Stimulated activated CD8-positive, alpha-beta memory T cell treated with anti-CD3 and anti-CD28 coated beads, Interleukin-15, amount 100 ng/mL, for 48 hours (primary cell): ENCODE measurements around the gene CFAP46.

Experiments used
- DNase-seq, 2 donors: peaks; one replicate each; pipeline ENCODE4 v3.0.0-alpha.2; 2020; ENCODE audit warnings: low read depth in 2 of 2

CFAP46 gene

DNA sequence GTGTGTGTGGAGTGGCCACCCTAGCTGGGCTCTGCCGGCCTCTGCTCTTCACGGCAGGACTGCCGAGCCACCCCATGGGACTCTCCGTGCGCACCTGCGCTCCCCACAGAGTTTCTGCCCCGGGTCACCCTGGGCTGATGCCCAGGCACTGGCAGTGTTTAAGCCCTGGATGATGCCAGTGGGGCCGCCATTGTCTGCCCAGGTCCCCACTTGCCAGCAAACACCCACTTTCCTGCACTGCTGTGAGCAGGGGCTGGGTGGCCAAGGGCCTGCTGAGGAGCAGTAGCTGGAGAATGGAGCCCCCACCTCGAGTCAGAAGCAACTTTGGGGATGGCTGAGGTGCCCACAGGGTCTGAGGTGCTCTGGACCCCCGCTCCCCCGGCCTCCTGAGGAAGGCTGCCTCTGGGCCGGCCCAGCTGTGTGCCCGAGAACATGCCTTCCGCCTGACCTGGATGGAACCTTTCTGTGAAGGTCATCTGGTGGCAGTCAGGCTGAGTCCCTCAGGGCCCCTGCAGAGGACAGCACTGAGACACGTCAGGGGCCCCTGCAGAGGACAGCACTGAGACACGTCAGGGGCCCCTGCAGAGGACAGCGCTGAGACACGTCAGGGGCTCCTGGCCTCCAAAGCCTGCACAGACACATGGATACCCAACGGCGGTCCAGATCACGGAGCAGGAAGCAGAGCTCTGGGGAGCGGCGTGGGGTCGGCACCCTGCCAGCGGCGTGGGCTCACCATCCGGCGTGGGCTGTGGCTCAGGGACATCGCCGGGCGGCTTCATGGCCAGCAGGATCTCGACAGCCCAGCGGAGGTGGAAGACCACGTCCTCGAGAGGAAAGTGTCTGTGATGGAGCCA lies 62.0 kb downstream of the CFAP46 start:
- DNase-seq, result no peak

DNA sequence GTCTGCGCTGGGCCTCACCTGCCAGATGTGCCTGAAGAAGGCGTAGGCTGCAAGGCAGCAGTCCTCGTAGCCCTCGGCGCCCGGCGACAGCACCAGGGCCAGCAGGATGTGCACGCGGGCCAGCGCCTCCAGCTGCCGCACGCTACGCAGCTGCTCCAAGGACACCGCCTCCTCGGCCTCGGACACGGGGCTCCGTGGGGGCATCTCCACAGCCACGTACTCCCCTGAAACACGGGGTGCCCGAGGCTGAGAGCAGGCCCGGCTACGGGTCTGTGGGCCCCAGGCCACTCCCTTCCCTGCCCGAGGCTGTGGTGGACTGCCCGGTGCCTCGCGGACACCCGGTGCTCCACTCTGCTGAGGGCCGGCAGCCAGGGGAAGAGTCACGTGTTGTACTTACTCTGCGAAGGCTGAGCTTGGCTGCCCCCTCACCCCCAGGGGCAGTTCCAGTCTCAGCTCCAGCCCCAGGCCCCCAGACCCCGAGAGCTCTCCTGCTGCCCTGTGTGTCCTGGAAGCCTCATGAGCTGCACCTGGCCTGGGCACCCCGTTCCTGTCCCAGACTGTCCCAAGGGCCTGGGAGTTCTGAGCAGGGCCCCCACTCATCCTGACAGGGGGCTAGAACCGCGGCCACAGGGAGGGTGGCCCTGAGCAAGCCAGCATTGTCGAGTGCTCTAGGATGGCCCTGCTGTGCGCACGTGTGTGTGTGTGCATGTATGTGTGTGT lies 62.8 kb downstream of the CFAP46 start:
- DNase-seq, result no peak

DNA sequence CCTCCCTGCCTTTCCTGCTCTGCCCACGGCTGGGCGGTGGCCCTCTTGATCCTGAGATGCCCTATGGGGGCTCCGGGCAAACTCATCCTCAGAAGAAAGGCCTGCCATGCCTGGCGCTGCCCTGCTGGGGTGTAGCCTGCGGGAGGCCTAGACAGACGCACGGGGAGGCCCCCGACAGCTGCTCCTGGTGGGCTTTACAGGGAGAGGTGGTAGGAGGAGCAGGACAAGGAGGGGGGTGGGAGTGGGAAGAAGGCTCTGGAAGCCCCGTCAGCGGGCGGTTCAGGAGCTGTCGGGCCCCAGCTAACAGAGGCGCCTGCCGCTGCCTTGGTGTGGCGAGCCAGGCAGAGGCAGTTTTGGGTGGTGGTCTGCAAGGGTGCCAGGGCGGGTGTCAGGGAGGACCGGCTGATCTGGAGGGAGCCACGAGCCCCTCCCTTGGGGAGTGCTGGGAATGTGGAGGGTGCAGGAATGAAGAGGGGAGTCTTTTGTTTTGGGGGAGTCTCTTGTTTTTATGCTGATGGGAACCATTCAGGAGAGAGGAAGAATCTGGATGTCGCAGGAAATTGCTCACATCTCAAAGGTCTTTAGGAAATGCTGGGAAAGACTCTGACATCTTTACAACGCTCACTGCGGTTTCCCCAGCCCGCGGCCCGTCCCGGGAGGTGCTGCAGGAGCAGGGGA lies 63.5 kb downstream of the CFAP46 start:
- no peak for DNase-seq

DNA sequence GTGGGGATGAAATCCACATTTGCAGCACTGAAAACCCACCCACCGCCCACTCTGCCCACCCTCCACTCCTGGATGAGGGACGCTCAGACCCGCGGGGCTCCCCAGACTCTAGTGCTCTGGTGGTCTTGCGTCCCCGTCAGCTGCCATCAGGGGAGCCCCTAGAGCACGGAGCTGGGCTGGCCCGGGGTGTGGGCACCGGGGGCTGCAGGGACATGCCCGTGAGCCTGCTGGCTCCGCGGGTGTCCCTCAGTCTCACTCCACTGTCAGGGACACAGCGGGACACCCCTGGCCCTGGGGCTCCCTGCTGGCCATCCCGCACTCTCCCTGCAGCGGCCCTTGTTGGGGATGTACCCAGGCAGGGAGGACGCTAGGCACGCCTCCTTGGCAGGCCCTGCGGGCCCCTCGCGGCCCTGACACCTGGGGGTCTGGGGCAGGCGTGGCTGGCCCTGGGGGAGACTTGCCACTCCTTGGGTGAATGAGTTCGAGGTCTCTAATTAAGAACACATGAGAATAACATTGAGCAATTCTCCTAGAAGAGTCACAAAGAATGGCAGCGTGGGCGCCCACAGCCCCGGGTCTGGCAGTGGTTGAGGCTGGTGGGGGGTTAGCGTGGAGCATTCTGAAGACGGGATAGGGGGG lies 64.2 kb downstream of the CFAP46 start:
- no peak for DNase-seq

DNA sequence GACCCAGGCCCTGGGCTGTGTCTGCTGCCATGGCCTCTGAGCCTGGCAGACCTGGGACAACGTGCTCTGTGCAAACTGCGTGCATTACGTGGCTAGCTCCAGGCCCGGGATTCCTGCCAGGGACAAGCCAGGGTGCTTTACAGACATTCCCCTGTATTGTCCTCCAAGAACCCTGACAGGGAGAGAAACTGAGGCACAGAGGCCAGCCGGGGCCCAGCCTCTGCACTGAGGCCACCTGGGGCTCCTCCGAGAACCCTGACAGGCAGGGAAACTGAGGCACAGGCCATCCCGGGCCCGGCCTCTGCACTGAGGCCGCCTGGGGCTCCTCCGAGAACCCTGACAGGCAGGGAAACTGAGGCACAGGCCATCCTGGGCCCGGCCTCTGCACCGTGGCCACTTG lies 64.9 kb downstream of the CFAP46 start:
- no peak for DNase-seq

DNA sequence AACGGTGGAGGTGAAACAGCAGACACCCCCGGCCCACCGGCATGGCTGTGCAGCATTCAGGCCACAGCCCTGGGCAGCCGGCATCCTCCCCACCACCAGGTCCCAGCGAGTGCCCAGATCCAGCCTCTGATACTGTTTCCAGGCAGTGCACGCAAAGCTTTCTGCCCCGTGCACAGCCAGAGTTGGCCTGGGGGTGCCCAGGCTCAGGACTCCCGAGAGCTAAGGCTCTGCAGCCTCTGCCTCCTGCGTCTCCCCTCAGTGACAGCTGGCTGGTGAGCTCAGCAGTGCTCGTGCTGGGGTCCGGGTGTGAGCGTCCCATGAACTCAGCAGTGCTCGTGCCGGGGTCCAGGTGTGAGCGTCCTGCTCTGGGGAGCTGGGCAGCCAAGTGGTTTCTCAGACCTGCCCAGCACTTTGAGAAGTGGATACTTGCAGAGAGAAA lies 65.4 kb downstream of the CFAP46 start:
- no peak for DNase-seq

DNA sequence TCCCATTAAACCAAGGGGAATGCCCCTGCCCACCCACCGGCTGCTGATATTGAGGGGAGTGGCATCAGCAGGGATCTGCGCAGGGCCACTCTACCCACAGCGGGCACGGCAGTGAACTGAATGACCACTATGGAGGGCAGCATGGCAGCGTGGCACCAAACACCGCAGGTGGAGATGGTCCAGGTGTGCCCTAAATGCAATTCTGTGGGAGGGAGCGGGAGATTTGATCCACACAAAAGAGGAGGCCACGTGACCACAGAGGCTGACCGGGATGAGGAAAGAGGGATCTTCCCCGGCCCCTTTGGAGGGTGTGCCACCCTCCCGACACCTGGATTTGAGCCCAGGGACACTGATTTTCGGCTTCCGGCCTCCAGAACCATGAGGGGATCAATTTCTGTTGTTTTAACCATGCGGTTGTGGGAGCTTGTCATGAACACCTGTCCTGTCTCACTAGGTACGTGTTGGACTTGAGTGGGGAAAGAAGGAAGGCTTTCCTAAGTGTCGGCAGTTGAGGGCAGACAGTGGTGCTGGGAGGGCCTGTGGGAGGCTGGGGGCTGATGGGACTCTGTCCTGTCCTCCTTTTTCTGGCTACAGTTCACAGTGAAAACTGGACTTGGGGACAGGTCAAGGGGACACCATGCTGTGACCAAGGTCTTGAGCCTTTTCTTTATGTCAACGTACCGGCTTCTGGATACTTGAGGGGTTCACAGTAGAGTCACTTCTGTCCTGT lies 66.1 kb downstream of the CFAP46 start:
- DNase-seq, result no peak

DNA sequence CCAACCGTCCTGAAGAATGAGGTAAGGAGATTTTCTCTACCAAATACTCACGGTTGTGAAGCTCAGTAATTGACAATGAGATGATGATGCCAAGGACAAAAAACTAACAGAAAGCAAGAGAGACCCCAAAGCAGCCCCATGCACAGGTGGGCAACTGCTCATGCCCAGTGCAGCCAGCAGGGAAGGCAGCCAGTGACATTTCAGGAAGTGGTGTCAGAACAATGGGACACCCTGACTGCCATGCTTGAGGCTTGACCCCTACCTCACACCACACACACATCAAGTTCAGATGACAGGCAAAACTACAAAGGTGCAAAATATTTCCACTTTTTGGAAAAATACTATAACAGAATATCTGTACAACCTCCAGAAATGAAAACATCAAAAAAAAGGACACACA lies 66.9 kb downstream of the CFAP46 start:
- DNase-seq, result no peak

DNA sequence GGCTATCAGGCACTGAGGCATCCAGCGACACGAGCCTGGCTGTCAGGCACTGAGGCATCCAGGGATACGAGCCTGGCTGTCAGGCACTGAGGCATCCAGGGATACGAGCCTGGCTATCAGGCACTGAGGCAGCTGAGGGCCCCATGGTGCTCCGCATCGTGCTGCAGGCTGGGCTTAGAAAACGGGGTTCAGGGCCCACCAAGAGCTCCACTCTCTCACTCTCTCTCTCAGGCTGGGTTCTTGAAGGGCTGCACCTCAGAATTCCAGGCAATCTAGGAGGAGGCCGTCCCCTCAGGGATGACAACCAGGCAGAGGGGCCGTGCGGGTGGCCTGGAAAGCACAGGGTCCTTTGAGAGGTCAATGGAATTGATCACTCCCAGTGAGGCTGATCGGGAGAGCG lies 69.0 kb downstream of the CFAP46 start:
- DNase-seq, result no peak

DNA sequence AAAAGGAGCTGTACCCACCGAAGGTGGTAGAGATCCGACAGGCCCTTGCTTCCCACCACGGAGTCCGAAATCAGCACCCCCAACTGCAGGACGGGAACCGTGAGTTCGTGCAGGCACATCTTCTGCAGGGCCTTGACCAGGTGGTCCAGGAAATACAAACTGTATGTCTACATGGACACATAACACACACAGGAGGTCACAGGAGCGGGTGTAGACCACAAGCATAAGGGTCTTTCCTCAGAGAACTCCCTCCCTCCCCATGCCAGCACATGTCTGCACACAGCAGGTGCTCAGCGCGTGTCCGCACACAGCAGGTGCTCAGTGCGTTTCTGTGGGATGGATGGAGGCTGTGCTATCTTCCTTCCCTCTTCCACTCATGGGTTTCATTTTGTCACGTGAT lies 69.7 kb downstream of the CFAP46 start:
- no peak for DNase-seq

DNA sequence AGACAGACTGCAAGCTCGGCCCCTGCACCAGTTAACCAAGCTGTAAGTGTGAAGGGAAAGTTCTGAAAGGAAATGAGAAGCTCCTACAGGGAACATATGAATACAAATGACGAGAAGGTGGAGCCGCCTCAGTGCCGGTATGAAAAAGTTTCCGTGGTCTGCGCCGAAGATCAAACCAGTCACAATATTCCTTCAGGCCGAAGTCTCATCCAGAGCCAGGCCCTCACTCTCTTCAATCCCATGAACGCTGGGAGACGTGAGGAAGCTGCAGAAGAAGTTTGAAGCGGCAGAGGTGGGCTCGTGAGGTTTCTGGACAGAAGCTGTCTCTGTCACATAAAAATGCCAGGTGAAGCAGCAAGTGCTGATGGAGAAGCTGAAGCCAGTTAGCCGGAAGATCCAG lies 71.9 kb downstream of the CFAP46 start:
- DNase-seq, result no peak

DNA sequence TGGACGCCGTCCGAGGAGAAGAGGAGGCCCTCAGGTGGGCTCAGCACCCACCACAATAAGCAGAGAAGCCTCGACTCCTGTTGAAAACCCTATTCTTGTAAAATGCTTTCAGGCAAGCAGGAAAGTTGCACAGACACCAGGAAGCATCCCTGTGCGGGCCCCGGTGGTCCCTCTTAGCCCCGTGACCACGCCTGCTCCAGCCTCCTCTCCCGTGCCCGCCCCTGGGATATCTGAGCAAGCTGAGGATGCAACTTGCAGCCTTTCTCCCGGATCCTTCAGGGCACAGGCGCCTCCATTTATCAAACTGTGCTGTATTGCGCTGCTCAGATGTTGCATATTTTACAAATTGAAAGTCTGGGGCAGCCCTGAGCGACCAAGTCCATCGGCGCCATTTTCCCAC lies 72.7 kb downstream of the CFAP46 start:
- no peak for DNase-seq

DNA sequence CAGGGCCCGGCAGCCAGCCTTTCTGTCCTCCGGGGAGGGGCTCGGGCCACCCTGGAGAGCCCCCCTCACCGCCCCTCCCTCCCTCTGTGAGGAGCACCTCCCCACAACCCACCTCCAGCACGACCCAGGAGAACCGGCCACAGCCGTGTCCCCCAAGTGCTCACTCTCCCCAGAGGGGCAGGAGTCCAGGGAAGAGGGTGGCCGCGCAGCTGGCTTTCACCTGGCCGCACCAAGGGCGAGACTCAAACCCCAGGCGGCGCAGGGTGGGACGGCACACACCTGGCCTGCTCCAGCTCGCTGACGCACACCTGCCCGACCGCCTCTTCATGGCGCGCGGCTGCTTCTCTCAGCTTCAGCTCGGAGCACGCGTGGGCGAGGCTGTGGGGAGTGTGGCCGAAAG lies 73.4 kb downstream of the CFAP46 start:
- no peak for DNase-seq

DNA sequence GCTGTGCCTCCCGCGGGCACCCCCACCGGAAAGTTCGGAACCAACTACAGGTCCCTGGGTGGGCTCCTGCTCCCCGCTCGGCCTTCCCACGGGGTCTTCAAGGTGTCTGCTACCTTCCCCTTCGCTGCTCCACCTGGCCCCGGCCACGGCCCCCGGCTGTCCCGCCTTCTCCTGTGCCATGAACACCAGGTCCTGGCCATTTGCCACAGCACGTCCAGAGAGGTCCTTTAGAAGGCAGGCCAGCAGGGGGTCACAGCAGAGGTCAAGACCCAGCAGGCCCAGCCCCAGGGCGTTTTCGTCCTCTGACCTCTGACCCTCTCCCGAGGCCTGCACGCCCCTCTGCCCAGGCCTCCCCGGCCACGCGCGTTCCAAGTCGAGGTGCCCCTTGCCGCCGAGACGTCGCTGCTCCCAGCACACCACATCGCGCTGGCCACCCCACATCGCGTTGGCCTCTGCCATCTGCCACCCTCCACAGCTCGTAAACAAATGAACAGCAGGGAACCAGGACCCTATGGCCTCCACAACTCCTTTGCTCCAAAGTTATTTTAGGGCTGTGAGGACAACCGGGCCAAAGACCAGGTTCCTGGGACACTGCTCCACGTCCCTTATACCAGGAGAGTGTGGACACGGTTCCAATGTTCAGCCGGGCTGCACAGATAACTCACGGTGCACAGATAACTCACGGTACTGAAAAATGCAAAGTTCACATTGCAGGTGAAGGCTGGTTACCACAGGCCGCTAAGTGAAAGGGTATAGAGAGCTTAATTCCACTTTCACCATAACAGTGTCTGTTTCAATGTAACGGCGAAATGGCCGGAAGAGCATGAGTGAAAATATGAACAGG lies 74.3 kb downstream of the CFAP46 start:
- DNase-seq, result no peak

DNA sequence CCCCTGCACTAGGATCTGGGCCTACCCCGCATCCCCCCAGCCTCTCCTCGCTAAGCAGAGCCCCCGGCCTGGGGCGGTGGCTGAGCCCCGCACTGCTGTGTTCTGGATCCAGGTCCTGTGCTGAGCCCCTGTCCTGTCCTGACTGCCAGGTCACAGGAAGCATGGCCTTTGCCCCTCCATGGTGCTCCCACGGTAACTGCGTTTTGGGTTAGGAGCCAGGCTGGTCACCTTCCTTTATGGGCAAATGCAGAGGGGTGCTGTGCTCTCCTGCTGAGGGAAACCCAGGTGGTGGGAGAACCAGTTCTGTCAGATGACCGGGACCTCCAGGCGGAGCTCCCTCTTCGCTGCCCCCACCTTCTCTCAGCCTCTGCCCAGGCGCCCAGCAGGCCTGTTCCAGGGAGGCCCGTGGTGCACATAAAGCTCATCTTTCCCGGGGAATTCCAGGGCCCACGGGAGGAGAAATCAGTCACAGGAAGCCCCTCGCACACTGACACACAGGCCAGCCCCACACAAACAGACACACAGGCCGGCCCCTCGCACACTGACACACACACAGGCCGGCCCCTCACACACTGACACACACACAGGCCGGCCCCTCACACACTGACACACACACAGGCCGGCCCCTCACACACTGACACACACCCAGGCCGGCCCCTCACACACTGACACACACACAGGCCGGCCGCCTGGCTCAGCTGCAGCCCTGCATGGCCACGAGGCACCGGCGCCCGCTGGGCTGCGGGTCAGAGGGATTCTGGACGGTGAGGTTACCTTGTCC lies 75.6 kb downstream of the CFAP46 start:
- no peak for DNase-seq

DNA sequence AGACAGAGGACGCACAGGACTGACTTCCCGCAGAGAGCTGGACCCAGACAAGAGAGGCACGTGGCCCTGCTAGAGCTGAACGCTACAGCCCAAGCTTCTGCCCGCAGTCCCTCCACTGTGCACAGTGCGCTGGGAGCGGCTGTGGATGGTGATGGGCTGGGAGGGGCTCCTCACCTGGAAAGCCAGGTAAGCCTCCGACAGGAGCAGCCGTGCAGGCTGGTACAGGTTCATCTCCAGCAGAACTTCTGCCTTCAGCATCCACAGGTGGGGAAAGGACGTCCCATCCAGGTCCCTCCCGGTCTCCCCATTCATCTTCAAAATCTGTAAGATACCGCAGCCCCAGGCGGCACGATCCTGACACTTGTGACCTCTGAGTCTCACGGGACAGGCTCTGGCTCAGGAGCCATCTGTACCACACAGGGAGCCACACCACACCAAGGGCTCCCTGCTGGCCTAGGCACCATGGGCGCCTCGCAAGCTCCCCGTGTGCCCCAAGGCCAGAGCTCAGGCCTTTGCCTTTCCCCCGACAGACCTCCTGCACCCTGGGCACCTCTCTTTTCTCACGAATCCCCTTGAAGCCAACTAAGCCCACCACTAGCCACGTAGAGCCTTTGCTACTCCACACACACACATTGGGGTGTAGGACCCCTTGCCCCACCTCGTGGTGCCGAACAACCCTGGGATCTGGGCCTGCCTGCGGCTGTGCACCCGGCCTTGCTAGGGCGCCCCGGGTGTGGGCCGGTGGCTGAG lies 76.3 kb downstream of the CFAP46 start:
- DNase-seq, result no peak

DNA sequence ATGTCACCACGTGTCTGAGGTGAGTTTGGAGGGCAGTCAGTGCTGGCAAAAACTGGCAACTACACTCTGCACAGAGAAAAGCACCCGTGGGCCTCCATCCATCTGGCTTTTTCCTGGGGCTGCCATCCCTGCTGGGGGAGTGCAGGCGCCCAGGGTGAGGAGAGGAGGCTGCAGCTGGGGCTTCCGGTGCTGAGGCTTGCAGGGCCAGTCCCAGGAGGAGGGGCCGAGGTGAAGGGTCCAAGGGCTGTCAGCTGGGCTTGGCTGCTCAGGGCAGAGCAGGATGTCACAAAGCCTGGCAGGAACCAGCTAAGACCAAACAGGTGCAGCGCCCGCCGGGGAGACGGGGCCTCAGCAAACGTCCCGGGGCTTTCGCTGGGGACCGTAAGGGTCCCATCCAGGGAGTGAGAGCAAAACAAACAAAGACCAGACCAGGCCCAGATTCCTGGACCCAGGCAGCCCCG lies 77.2 kb downstream of the CFAP46 start:
- DNase-seq, result no peak

DNA sequence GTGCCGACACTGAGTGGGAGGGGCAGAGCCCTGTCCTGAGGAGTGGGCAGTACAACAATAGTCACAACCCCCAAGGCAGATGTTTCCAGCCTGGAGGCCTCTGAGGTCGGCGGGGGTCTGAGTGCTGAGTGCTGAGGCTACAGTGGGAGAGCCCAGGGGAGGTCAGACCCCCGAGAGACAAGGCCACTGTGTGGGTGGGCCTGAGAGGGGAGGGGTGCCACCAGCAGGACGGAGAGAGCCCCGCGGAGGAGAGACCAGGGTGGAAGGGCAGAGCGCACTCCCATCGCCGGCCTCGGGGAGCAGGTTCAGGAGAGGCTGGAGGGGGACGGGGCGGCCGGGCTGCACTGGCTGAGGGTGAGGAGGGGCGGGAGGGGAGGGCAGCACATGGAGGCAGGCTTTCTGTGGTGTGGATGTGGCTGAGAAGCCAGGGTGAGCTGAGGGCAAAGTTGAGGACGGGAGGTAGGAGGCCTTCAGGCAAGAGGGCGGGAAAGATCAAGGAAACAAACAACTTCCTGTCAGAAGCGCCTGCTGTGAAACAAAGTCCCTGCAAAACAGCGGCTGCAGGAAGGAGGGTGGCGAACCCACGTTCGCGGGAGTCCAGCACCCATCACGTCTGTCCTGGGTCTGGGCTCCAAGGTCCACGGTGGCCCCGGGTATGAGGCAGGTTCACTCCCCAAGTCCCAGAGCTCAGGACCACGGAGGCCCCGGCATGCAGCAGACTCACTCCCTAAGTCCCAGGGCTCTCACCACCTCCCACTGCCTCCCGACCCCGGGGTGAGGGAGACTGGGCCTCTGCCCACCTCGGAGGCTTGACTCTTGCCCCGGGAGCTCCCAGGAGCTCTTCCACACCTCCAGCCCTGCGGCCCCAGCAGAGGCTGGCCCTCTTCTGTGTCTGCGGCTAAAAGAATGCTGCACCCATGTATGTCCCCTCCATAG lies 79.6 kb downstream of the CFAP46 start:
- DNase-seq, result no peak
